IMR-90 (cell line): ENCODE results near the gene ZDHHC1. TPM values are rescaled to one million over a fixed set of nuclear protein-coding genes. Genes with fewer than 3 reads are reported as not detected.

Source experiments
- ATAC-seq: fragments of 200-7000 bp; cut with Tn5 transposase; 2 replicates; pipeline ENCODE4 v1.9.1; 2020; ENCODE audit warnings: low read depth, mild to moderate bottlenecking, moderate library complexity
- BruUV-seq: library from RNA; stranded (reverse); fragments of 400-500 nt; replicated peaks from 2 replicates; lab custom pipeline; 2021; lab: Mats Ljungman, UMichigan
- CTCF ChIA-PET: fragments of 300-600 bp; formaldehyde crosslinking; extraction: SDS; loops from one replicate; lab custom pipeline; 2021; ENCODE audit warnings: antibody characterized with exemption; lab: Yijun Ruan, JAX
- POLR2A ChIA-PET: fragments of 300-600 bp; sonication (Branson Sonifier 250); formaldehyde crosslinking; loops from one replicate; lab custom pipeline; 2022; ENCODE audit warnings: antibody characterized with exemption; ENCODE audit not compliant: unreplicated experiment; lab: Charles Lee
- DNase-seq: peaks from one replicate; pipeline ENCODE4 v3.0.0; 2013
- H2AFZ ChIP-seq: replicated peaks from 2 replicates; pipeline ENCODE3; 2013; ENCODE audit warnings: low read length, mild to moderate bottlenecking; ENCODE audit not compliant: poor library complexity
- H2AK5ac ChIP-seq: 2 replicates; pipeline ENCODE4 v1.6.1; 2013; ENCODE audit warnings: low read depth, low read length, inconsistent platforms
- H2AK9ac ChIP-seq: replicated peaks from 2 replicates; pipeline ENCODE3; 2013; ENCODE audit warnings: mild to moderate bottlenecking, low read depth, low read length, moderate library complexity; ENCODE audit not compliant: poor library complexity
- H2BK120ac ChIP-seq: 2 replicates; pipeline ENCODE4 v1.6.1; 2013; ENCODE audit warnings: low read depth, low read length, inconsistent platforms
- H2BK15ac ChIP-seq: 3 replicates; pipeline ENCODE4 v1.6.1; 2013; ENCODE audit warnings: low read depth, low read length, inconsistent platforms
- H2BK20ac ChIP-seq: 2 replicates; pipeline ENCODE4 v1.6.1; 2013; ENCODE audit warnings: low read depth, mild to moderate bottlenecking, inconsistent platforms, low read length, moderate library complexity
- H2BK5ac ChIP-seq: 2 replicates; pipeline ENCODE4 v1.6.1; 2013; ENCODE audit warnings: mild to moderate bottlenecking, low read depth, low read length, inconsistent platforms; ENCODE audit not compliant: poor library complexity, severe bottlenecking
- H3K14ac ChIP-seq: replicated peaks from 2 replicates; pipeline ENCODE4 v1.6.1; 2013; ENCODE audit warnings: low read depth, low read length, inconsistent platforms
- H3K18ac ChIP-seq: 2 replicates; pipeline ENCODE4 v1.6.1; 2013; ENCODE audit warnings: low read depth, low read length, control low read depth
- H3K23ac ChIP-seq: 2 replicates; pipeline ENCODE4 v1.6.1; 2013; ENCODE audit warnings: low read depth, low read length, inconsistent platforms
- H3K27ac ChIP-seq: 2 replicates; pipeline ENCODE4 v1.5.1; 2013; ENCODE audit warnings: mild to moderate bottlenecking, control low read depth, low read length; ENCODE audit not compliant: insufficient read depth
- H3K27me3 ChIP-seq: 2 replicates; pipeline ENCODE4 v1.6.1; 2013; ENCODE audit warnings: low read length; ENCODE audit not compliant: control insufficient read depth, insufficient read depth
- H3K36me3 ChIP-seq: 2 replicates; pipeline ENCODE4 v1.6.1; 2013; ENCODE audit warnings: low read length, mixed read lengths; ENCODE audit not compliant: control insufficient read depth, insufficient read depth
- H3K4ac ChIP-seq: 2 replicates; pipeline ENCODE4 v1.6.1; 2013; ENCODE audit warnings: low read depth, low read length, inconsistent platforms
- H3K4me1 ChIP-seq: 2 replicates; pipeline ENCODE4 v1.6.1; 2013; ENCODE audit warnings: low read length, mixed read lengths; ENCODE audit not compliant: control insufficient read depth, insufficient read depth
- H3K4me2 ChIP-seq: 2 replicates; pipeline ENCODE4 v1.6.1; 2013; ENCODE audit warnings: low read depth, mild to moderate bottlenecking, control low read depth, low read length, moderate library complexity
- H3K4me3 ChIP-seq: 2 replicates; pipeline ENCODE4 v1.5.1; 2013; ENCODE audit warnings: low read depth, mild to moderate bottlenecking, control low read depth, low read length, moderate library complexity; ENCODE audit not compliant: insufficient read depth
- H3K56ac ChIP-seq: 2 replicates; pipeline ENCODE4 v1.6.1; 2013; ENCODE audit warnings: low read length, inconsistent platforms; ENCODE audit not compliant: insufficient read depth; ENCODE audit errors: extremely low read depth
- H3K79me1 ChIP-seq, 2 experiments: 2 replicates each; pipeline ENCODE4 v1.6.1; 2013; ENCODE audit warnings: low read length in 2 of 2, inconsistent platforms in 1 of 2, low read depth in 1 of 2
- H3K9ac ChIP-seq: 2 replicates; pipeline ENCODE4 v1.6.1; 2013; ENCODE audit warnings: low read depth, low read length, control low read depth
- H3K9me1 ChIP-seq: 2 replicates; pipeline ENCODE4 v1.6.1; 2013; ENCODE audit warnings: low read length, inconsistent platforms; ENCODE audit not compliant: insufficient read depth
- H3K9me3 ChIP-seq: 2 replicates; pipeline ENCODE4 v1.6.1; 2013; ENCODE audit warnings: low read length; ENCODE audit not compliant: control insufficient read depth, insufficient read depth
- H4K20me1 ChIP-seq: 2 replicates; pipeline ENCODE4 v1.6.1; 2013; ENCODE audit warnings: low read length, inconsistent platforms; ENCODE audit not compliant: insufficient read depth
- H4K5ac ChIP-seq: 2 replicates; pipeline ENCODE4 v1.6.1; 2013; ENCODE audit warnings: mild to moderate bottlenecking, low read depth, low read length, control low read depth
- H4K8ac ChIP-seq, 2 experiments: 2 replicates each; pipeline ENCODE4 v1.6.1; 2013; ENCODE audit warnings: low read depth in 2 of 2, low read length in 2 of 2, control low read depth in 1 of 2, inconsistent platforms in 1 of 2
- H4K91ac ChIP-seq: 2 replicates; pipeline ENCODE4 v1.6.1; 2013; ENCODE audit warnings: low read depth, low read length, inconsistent platforms; ENCODE audit not compliant: insufficient read depth
- CEBPB ChIP-seq: IDR thresholded peaks from 2 replicates; pipeline ENCODE4 v1.6.1; 2012; ENCODE audit warnings: low read depth, low read length, improper control_type of control experiment
- CHD1 ChIP-seq: IDR thresholded peaks from 2 replicates; pipeline ENCODE4 v1.6.1; 2012; ENCODE audit warnings: low read depth, low read length, improper control_type of control experiment
- FOS ChIP-seq: fragments of 150-350 bp; IDR thresholded peaks from 2 replicates; pipeline ENCODE4 v1.6.1; 2016; ENCODE audit warnings: low read depth, low read length
- MAZ ChIP-seq: IDR thresholded peaks from 2 replicates; pipeline ENCODE4 v1.6.1; 2012; ENCODE audit warnings: low read depth, mild to moderate bottlenecking, low read length, improper control_type of control experiment, moderate library complexity, borderline replicate concordance
- MXI1 ChIP-seq: IDR thresholded peaks from 2 replicates; pipeline ENCODE4 v1.6.1; 2012; ENCODE audit warnings: low read depth, mild to moderate bottlenecking, low read length, moderate library complexity, borderline replicate concordance
- NFE2L2 ChIP-seq: fragments of 150-350 bp; IDR thresholded peaks from 2 replicates; pipeline ENCODE4 v1.6.1; 2016; ENCODE audit warnings: low read depth, mild to moderate bottlenecking, low read length
- POLR2A ChIP-seq: IDR thresholded peaks from 2 replicates; pipeline ENCODE4 v1.6.1; 2012; ENCODE audit warnings: mild to moderate bottlenecking, low read depth, low read length
- RAD21 ChIP-seq: IDR thresholded peaks from 2 replicates; pipeline ENCODE4 v1.6.1; 2012; ENCODE audit warnings: low read length, improper control_type of control experiment
- RCOR1 ChIP-seq: IDR thresholded peaks from 2 replicates; pipeline ENCODE4 v1.6.1; 2012; ENCODE audit warnings: mild to moderate bottlenecking, low read length, improper control_type of control experiment; ENCODE audit not compliant: insufficient replicate concordance
- WGBS, 2 experiments: methylation state at CpG; one replicate each; pipeline versions ENCODE4 v1.1.5 to v1.1.7; 2013; ENCODE audit warnings: missing lambda C conversion rate in 2 of 2; ENCODE audit not compliant: insufficient read length in 1 of 2; ENCODE audit errors: extremely low coverage in 2 of 2; 5-methylcytosine and 5-hydroxymethylcytosine counted together
- dilution Hi-C: fragments of 300-500 bp; cut with HindIII; formaldehyde crosslinking; loops from one replicate; pipeline ENCODE4 v1.14.3; 2018; ENCODE audit warnings: low sequenced_read_pairs; ENCODE audit not compliant: unreplicated experiment
- in situ Hi-C: fragments of 300-500 bp; cut with MboI; formaldehyde crosslinking; loops from 3 replicates; pipeline ENCODE4 v1.14.3; 2019; ENCODE audit warnings: low sequenced_read_pairs, inconsistent platforms, mixed read lengths
- intact Hi-C: fragments of 100-400 bp; cut with micrococcal nuclease; formaldehyde crosslinking; loops from 2 replicates; pipeline ENCODE4 v1.10.0; 2022
- polyA plus RNA-seq, 3 experiments: library from polyadenylated mRNA; depleted of rRNA; stranded (reverse); fragments of >200 nt; gene quantifications; 2 replicates each; pipeline ENCODE4 v1.2.3, GENCODE V29; 2012; ENCODE audit warnings: low replicate concordance in 1 of 3
- total RNA-seq: library from RNA; depleted of rRNA; stranded (reverse); fragments of >200 nt; gene quantifications from 2 replicates; pipeline ENCODE4 v1.2.3, GENCODE V29; 2012
- TF ChIP-seq, protein P1 (sequence below): fragments of 150-350 bp; IDR thresholded peaks from 2 replicates; pipeline ENCODE4 v1.6.1; 2016; ENCODE audit warnings: low read depth, mild to moderate bottlenecking, low read length, moderate library complexity, borderline replicate concordance
- TF ChIP-seq, protein P2 (sequence below): fragments of 150-350 bp; IDR thresholded peaks from 2 replicates; pipeline ENCODE4 v1.6.1; 2017; ENCODE audit warnings: mild to moderate bottlenecking, antibody characterized with exemption, low read length, low read depth

ZDHHC1 gene
- total and polyA plus RNA-seq, 2 of the 4 experiments (the other 2 are of a cell fraction), result 2.0 to 5.9 TPM

DNA sequence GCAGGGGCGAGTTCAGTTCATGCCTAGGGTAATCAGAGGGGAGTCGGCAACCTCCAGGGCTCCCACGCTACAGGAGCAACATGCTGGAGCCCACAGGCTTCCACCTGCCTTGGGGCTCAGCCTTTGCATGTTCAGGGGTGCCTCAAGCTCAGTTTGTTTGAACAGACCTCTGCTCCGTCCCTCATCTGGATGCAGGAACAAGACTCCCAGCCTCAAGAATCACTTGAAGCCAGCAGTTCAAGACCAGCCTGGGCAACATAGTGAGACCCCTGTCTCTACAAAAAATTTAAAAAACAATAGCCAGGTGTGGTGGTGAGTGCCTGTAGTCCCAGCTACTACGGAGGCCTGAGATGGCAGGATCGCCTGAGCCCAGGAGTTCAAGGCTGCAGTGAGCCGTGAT is 9.7 kb upstream of the ZDHHC1 start:
- Histone ChIP-seq H2BK120ac (no peak overlapping the region), H3K27ac (no peak overlapping the region), H3K9ac (no peak overlapping the region), H2BK20ac (no peak overlapping the region), H3K23ac (no peak overlapping the region), H2BK15ac (no peak overlapping the region), H4K20me1 (peaks cover 4% of the 10 kb centered on the region; the same call in 1 of the 2 replicates), H3K36me3 (no peaks in the 10 kb centered on the region), H2AK9ac (no peak overlapping the region), H2AK5ac (no peak overlapping the region), H3K14ac (no peak overlapping the region), H3K4me2 (no peak overlapping the region), H2BK5ac (no peak overlapping the region), H3K9me3 (no peaks in the 10 kb centered on the region), H3K27me3 (peaks cover 56% of the 10 kb centered on the region), H3K4me3 (no peak overlapping the region), H3K18ac (no peak overlapping the region), H4K91ac (no peak overlapping the region), H3K79me1 (no peaks in the 10 kb centered on the region), H4K8ac (no peak overlapping the region), H3K56ac (no peak overlapping the region), H3K9me1 (peaks cover 3% of the 10 kb centered on the region; the same call in 1 of the 2 replicates), H2AFZ (no peak overlapping the region), H3K4ac (no peak overlapping the region), H3K4me1 (peaks cover 2% of the 10 kb centered on the region; the same call in 1 of the 2 replicates), H4K5ac (no peak overlapping the region)
- no peak for ATAC-seq
- ChIA-PET POLR2A (no interaction called here), CTCF (interaction anchor here (0.7 kb wide), 1 partner anchor 39 kb away, joined by 3 read pairs; no protein-coding TSS in a partner anchor)
- TF ChIP-seq FOS (no peak), MXI1 (no peak), RAD21 (no peak), POLR2A (no peak), MAZ (no peak), RCOR1 (no peak), NFE2L2 (no peak), CHD1 (no peak), CEBPB (no peak)
- TF ChIP-seq, protein P1, sequence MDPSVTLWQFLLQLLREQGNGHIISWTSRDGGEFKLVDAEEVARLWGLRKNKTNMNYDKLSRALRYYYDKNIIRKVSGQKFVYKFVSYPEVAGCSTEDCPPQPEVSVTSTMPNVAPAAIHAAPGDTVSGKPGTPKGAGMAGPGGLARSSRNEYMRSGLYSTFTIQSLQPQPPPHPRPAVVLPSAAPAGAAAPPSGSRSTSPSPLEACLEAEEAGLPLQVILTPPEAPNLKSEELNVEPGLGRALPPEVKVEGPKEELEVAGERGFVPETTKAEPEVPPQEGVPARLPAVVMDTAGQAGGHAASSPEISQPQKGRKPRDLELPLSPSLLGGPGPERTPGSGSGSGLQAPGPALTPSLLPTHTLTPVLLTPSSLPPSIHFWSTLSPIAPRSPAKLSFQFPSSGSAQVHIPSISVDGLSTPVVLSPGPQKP, result no peak
- TF ChIP-seq, protein P2, sequence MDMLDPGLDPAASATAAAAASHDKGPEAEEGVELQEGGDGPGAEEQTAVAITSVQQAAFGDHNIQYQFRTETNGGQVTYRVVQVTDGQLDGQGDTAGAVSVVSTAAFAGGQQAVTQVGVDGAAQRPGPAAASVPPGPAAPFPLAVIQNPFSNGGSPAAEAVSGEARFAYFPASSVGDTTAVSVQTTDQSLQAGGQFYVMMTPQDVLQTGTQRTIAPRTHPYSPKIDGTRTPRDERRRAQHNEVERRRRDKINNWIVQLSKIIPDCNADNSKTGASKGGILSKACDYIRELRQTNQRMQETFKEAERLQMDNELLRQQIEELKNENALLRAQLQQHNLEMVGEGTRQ, result no peak
- no TSS peak for BruUV-seq
- in situ Hi-C loops (no loop called here), intact Hi-C loops (loop anchor here (5.0 kb wide), 1 partner anchor 164 kb away; no protein-coding TSS in a partner anchor), dilution Hi-C loops (no loop called here)
- WGBS, 2 experiments, result 93% methylated on average over 3 of the region's 7 CpGs; no CpG with 5 or more reads in 1 of the 2 experiments
- DNase-seq, result no peak
